Bronchial epithelial cell (primary cell): Measurements from ENCODE around the gene THBS2. TPM values are rescaled to one million over a fixed set of nuclear protein-coding genes. Genes with fewer than 3 reads are reported as not detected.

Experiments used
- DNase-seq: peaks from one replicate; pipeline ENCODE4 v3.0.0-alpha.2; 2010; ENCODE audit warnings: low read depth
- FAIRE-seq: peaks from 2 replicates; lab custom pipeline; 2011; peaks lifted over from hg19 to GRCh38; lab: Jason Lieb, UNC
- H3K27me3 ChIP-seq: 2 replicates; pipeline ENCODE4 v1.5.1; 2011; ENCODE audit warnings: low read length; ENCODE audit not compliant: control insufficient read depth, insufficient read depth
- H3K36me3 ChIP-seq: 2 replicates; pipeline ENCODE4 v1.5.1; 2011; ENCODE audit warnings: low read length; ENCODE audit not compliant: control insufficient read depth, insufficient read depth
- H3K4me3 ChIP-seq: 2 replicates; pipeline ENCODE4 v1.5.1; 2011; ENCODE audit warnings: mild to moderate bottlenecking, low read depth, low read length, control low read depth
- total RNA-seq: library from RNA; depleted of rRNA; stranded (reverse); fragments of >200 nt; gene quantifications from 2 replicates; pipeline ENCODE4 v1.2.1, GENCODE V29; 2014
- TF ChIP-seq, protein P1 (sequence below): IDR thresholded peaks from 2 replicates; pipeline ENCODE4 v1.5.1; 2011; ENCODE audit warnings: mild to moderate bottlenecking, moderate library complexity, low read length, control low read depth, inconsistent platforms; ENCODE audit not compliant: insufficient read depth, severe bottlenecking

Gene THBS2
- total RNA-seq, 1 donor from 2014 or later = 8.7 TPM

DNA sequence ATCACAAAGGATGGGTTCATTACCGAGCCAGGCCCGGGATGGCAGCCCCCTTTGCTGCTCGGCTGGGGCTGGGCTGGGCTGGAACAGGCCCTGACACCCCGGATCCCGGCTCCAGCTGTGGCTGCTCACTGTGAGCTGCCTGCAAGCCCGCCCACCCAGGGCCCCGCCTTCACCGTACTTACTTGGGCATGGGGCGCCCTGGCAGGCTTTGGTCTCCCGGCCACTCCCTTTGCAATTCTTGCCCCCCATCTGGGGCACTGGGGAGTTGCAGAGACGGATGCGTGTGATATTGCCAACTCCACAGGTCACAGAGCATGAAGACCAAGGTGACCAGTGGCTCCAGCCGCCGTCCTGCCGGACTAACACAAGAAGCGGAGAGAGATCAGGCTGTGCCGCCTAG, 16.7 kb downstream of the THBS2 start:
- Histone ChIP-seq H3K4me3 (no peak overlapping the region), H3K36me3 (peaks cover 1% of the 10 kb centered on the region), H3K27me3 (no peaks in the 10 kb centered on the region)
- TF ChIP-seq, protein P1, sequence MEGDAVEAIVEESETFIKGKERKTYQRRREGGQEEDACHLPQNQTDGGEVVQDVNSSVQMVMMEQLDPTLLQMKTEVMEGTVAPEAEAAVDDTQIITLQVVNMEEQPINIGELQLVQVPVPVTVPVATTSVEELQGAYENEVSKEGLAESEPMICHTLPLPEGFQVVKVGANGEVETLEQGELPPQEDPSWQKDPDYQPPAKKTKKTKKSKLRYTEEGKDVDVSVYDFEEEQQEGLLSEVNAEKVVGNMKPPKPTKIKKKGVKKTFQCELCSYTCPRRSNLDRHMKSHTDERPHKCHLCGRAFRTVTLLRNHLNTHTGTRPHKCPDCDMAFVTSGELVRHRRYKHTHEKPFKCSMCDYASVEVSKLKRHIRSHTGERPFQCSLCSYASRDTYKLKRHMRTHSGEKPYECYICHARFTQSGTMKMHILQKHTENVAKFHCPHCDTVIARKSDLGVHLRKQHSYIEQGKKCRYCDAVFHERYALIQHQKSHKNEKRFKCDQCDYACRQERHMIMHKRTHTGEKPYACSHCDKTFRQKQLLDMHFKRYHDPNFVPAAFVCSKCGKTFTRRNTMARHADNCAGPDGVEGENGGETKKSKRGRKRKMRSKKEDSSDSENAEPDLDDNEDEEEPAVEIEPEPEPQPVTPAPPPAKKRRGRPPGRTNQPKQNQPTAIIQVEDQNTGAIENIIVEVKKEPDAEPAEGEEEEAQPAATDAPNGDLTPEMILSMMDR = no peak
- FAIRE-seq = no peak
- DNase-seq = no peak

DNA sequence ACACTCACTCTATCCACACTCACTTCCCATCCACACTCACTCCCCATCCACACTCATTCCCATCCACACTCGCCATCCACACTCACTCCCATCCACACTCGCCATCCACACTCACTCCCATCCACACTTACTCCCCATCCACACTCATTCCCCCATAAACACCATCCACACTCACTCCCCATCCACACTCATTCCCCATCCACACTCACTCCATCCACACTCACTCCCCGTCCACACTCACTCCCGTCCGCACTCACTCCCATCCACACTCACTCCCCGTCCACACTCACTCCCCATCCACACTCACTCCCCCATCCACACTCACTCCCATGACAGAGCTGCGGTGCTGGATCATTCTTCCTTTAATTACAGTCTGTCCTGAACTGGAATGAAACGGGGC, 17.1 kb downstream of the THBS2 start:
- DNase-seq (no peak), FAIRE-seq (no peak)
- Histone ChIP-seq H3K27me3 (no peaks in the 10 kb centered on the region), H3K36me3 (peaks cover 1% of the 10 kb centered on the region), H3K4me3 (no peak overlapping the region)
- TF ChIP-seq, protein P1 = no peak

DNA sequence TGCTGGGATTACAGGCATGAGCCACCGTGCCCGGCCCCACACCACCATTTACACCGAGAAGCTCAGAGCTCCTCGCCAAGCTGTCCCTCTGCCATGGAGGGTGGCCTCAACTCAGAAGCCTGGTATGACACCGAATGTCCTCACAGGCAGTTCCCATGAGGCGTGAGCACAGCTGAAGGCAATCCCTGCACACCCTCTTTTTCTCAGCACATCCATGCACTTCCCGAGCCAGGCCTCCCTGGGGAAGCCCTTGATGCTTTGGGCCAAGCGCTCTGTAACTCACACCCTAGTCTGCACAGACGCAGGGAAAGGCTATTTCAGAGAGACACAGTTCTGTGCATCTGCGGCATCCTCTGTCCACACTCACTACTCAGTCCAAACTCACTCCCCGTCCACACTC, 18.4 kb downstream of the THBS2 start:
- TF ChIP-seq, protein P1 = no peak
- Histone ChIP-seq H3K4me3 (no peak overlapping the region), H3K36me3 (peaks cover 1% of the 10 kb centered on the region), H3K27me3 (no peaks in the 10 kb centered on the region)
- DNase-seq (no peak), FAIRE-seq (no peak)

DNA sequence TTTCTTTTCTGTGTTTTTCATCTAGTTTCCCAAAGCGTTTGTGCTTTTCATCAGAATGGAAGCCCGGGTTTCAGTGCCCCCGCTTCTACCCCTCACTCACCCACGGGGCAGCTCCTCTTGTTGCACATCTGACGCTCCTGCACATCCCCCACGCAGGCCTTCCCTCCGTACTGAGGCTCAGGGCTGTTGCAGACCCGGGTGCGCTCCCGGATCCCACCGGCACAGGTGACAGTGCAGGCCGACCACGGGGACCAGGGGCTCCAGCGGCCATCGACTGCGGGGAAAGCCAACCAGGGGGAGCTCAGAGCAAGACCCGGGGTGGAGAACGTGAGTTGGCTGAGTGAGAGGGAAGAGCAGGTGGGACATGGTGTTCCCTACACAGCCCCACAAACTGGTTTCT, 19.0 kb downstream of the THBS2 start:
- Histone ChIP-seq H3K36me3 (peaks cover 1% of the 10 kb centered on the region), H3K27me3 (no peaks in the 10 kb centered on the region), H3K4me3 (no peak overlapping the region)
- DNase-seq = no peak
- TF ChIP-seq, protein P1 = no peak
- no peak for FAIRE-seq

DNA sequence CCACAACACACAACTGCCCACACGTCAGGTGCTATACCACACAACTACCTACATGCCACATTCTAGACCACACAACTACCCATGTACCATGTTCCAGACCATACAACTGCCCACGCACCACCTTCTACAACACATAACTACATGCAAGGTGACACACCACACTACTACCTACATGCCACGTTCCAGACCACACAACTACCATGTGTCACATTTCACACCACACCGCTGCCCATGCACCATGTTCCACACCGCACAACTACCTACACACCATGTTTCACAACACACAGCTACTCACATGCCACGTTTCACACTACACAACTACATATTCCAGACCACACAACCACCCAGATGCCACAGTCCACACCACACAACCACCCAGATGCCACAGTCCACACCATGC, 19.8 kb downstream of the THBS2 start:
- Histone ChIP-seq H3K36me3 (peaks cover 1% of the 10 kb centered on the region), H3K4me3 (no peak overlapping the region), H3K27me3 (no peaks in the 10 kb centered on the region)
- TF ChIP-seq, protein P1 = no peak
- no peak for FAIRE-seq
- DNase-seq = no peak

DNA sequence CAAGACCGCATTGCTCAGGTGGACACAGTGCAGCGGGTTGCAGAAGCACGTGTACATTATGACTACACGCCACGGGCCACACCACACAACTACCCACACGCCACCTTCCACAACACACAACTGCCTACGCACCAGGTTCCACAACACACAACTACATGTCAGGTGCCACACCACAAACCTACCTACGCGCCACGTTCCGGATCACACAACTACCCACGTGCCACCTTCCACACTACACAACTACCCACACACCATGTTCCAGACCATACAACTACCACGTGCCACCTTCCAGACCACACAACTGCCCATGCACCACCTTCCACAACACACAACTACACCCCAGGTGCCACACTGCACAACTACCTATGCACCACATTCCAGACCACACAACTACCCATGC, 20.5 kb downstream of the THBS2 start:
- TF ChIP-seq, protein P1 = no peak
- no peaks in the 10 kb centered on the region for H3K27me3 ChIP-seq
- FAIRE-seq = no peak
- no peak for DNase-seq
- H3K36me3 ChIP-seq = no peaks in the 10 kb centered on the region
- no peak overlapping the region for H3K4me3 ChIP-seq
